PFSK-1 (cell line): Measurements from ENCODE around the gene CCDC192.

ENCODE experiments used
- POLR2AphosphoS5 ChIP-seq: IDR thresholded peaks from 2 replicates; pipeline ENCODE4 v1.6.1; 2012; ENCODE audit warnings: low read depth, mild to moderate bottlenecking, control low read depth, low read length, moderate library complexity
- TAF1 ChIP-seq: IDR thresholded peaks from 2 replicates; pipeline ENCODE4 v1.6.1; 2012; ENCODE audit warnings: low read length, control low read depth, borderline replicate concordance; ENCODE audit not compliant: insufficient read depth

GRCh38 chr5:127894461-127894860, 191.3 kb downstream of the CCDC192 start:
- TF ChIP-seq TAF1, result no peak
- TF ChIP-seq POLR2AphosphoS5, result no peak
